GM23338 (cell line): ENCODE data around the gene ARHGEF10L. TPM values are rescaled to one million over a fixed set of nuclear protein-coding genes. Genes with fewer than 3 reads are reported as not detected.

Source experiments
- ATAC-seq: fragments of 200-7000 bp; cut with Tn5 transposase; 3 replicates; pipeline ENCODE4 v1.9.1; 2020
- DNase-seq: peaks from one replicate; pipeline ENCODE4 v3.0.0-alpha.2; 2015; ENCODE audit warnings: low spot score
- H2AFZ ChIP-seq: fragments of 200-600 bp; sonication (generic); 2 replicates; pipeline ENCODE4 v1.8.0; 2016; ENCODE audit warnings: antibody characterized with exemption, mild to moderate bottlenecking, moderate library complexity
- H3F3A ChIP-seq: fragments of 200-600 bp; sonication (generic); replicated peaks from 2 replicates; pipeline ENCODE4 v1.8.0; 2017; ENCODE audit warnings: antibody characterized with exemption, mixed run types, low read depth
- H3K27ac ChIP-seq: fragments of 200-600 bp; sonication (generic); 2 replicates; pipeline ENCODE4 v1.6.1; 2016; ENCODE audit warnings: low read depth
- H3K27me3 ChIP-seq: fragments of 200-600 bp; sonication (generic); 2 replicates; pipeline ENCODE4 v1.8.0; 2016; ENCODE audit warnings: mild to moderate bottlenecking, mixed run types, moderate library complexity; ENCODE audit not compliant: insufficient read depth
- H3K36me3 ChIP-seq: fragments of 200-600 bp; sonication (generic); 2 replicates; pipeline ENCODE4 v1.8.0; 2016; ENCODE audit warnings: mild to moderate bottlenecking; ENCODE audit not compliant: insufficient read depth
- H3K4me1 ChIP-seq: fragments of 200-600 bp; sonication (generic); 2 replicates; pipeline ENCODE4 v1.8.0; 2016; ENCODE audit warnings: mild to moderate bottlenecking, moderate library complexity; ENCODE audit not compliant: insufficient read depth
- H3K4me2 ChIP-seq: fragments of 200-600 bp; sonication (generic); 2 replicates; pipeline ENCODE4 v1.7.1; 2017; ENCODE audit warnings: mixed run types
- H3K4me3 ChIP-seq: fragments of 200-600 bp; sonication (generic); 2 replicates; pipeline ENCODE4 v1.6.1; 2016; ENCODE audit warnings: mixed run types
- H3K79me2 ChIP-seq: fragments of 200-600 bp; sonication (generic); replicated peaks from 2 replicates; pipeline ENCODE4 v1.8.0; 2017; ENCODE audit warnings: mild to moderate bottlenecking; ENCODE audit not compliant: insufficient read depth
- H3K9me2 ChIP-seq: fragments of 200-600 bp; sonication (generic); 2 replicates; pipeline ENCODE4 v1.8.0; 2017; ENCODE audit not compliant: insufficient read depth
- H4K20me1 ChIP-seq: fragments of 200-600 bp; sonication (generic); replicated peaks from 2 replicates; pipeline ENCODE4 v1.8.0; 2017; ENCODE audit warnings: mild to moderate bottlenecking; ENCODE audit not compliant: insufficient read depth
- H3K27ac Mint-ChIP-seq: 2 replicates; pipeline ENCODE4 v1.8.0; 2020; ENCODE audit warnings: inconsistent platforms, mild to moderate bottlenecking, moderate library complexity, mixed read lengths
- H3K27me3 Mint-ChIP-seq: 3 replicates; pipeline ENCODE4 v1.8.0; 2022; ENCODE audit warnings: low read depth, mild to moderate bottlenecking, moderate library complexity, mixed read lengths, inconsistent platforms; ENCODE audit not compliant: insufficient read depth, poor library complexity
- H3K36me3 Mint-ChIP-seq: 3 replicates; pipeline ENCODE4 v1.8.0; 2021; ENCODE audit warnings: low read depth, mild to moderate bottlenecking, inconsistent platforms, moderate library complexity, mixed read lengths
- H3K4me1 Mint-ChIP-seq: 3 replicates; pipeline ENCODE4 v1.8.0; 2020; ENCODE audit warnings: mild to moderate bottlenecking, inconsistent platforms, mixed read lengths
- H3K4me3 Mint-ChIP-seq: 3 replicates; pipeline ENCODE4 v1.8.0; 2021; ENCODE audit warnings: moderate library complexity, mild to moderate bottlenecking, inconsistent platforms, mixed read lengths
- H3K9me3 Mint-ChIP-seq: 3 replicates; pipeline ENCODE4 v1.8.0; 2020; ENCODE audit warnings: moderate library complexity, mild to moderate bottlenecking, inconsistent platforms, mixed read lengths
- ZNF114 ChIP-seq: fragments of 250-450 bp; sonication (Bioruptor Pico); IDR thresholded peaks from 2 replicates; pipeline ENCODE4 v1.5.0; 2020; ENCODE audit warnings: mild to moderate bottlenecking, moderate library complexity
- polyA plus RNA-seq: library from polyadenylated mRNA; unstranded; fragments of >200 nt; fragmentation: Nextera tagmentation; extraction: Ambion mirVana; gene quantifications from 2 replicates; pipeline ENCODE4 v1.2.1, GENCODE V29; 2016
- total RNA-seq: library from RNA; depleted of rRNA; stranded (reverse); fragments of >200 nt; shearing (Covaris generic); gene quantifications from 2 replicates; pipeline ENCODE4 v1.2.3, GENCODE V29; 2014; rRNA removed
- TF ChIP-seq, protein P1 (sequence below), 2 experiments: fragments of 200-600 bp in 1 of 2; sonication (generic) in 1 of 2; conservative IDR thresholded peaks; 2 replicates each; pipeline versions ENCODE4 v1.5.1 to v1.6.1; 2016 to 2017; ENCODE audit warnings: antibody characterized with exemption in 2 of 2, low read depth in 2 of 2, mild to moderate bottlenecking in 2 of 2, moderate library complexity in 1 of 2

The ARHGEF10L gene
- total and polyA plus RNA-seq, 2 experiments from 2014 or later, result 12.1 to 46.8 TPM

- Histone ChIP-seq H3K9me2 (peaks cover 3% of the 10 kb centered on the region; the same call in 1 of the 2 replicates), H3K4me1 (no peaks in the 10 kb centered on the region), H3K36me3 (no peaks in the 10 kb centered on the region; the same call in 1 of the 2 replicates), H3K27me3 (no peaks in the 10 kb centered on the region), H3K27ac (no peak overlapping the region), H3K4me3 (no peak overlapping the region), H3K79me2 (no peaks in the 10 kb centered on the region), H4K20me1 (no peaks in the 10 kb centered on the region), H3K4me2 (no peak overlapping the region), H3F3A (no peaks in the 10 kb centered on the region), H2AFZ (no peak overlapping the region)
- Mint-ChIP-seq H3K4me3 (no peak overlapping the region), H3K36me3 (no peaks in the 10 kb centered on the region), H3K27ac (no peak overlapping the region), H3K27me3 (peaks cover 1% of the 10 kb centered on the region), H3K4me1 (peaks cover 4% of the 10 kb centered on the region; the same call in 1 of the 3 replicates), H3K9me3 (peaks cover 1% of the 10 kb centered on the region; the same call in 1 of the 3 replicates)
- TF ChIP-seq, protein P1, sequence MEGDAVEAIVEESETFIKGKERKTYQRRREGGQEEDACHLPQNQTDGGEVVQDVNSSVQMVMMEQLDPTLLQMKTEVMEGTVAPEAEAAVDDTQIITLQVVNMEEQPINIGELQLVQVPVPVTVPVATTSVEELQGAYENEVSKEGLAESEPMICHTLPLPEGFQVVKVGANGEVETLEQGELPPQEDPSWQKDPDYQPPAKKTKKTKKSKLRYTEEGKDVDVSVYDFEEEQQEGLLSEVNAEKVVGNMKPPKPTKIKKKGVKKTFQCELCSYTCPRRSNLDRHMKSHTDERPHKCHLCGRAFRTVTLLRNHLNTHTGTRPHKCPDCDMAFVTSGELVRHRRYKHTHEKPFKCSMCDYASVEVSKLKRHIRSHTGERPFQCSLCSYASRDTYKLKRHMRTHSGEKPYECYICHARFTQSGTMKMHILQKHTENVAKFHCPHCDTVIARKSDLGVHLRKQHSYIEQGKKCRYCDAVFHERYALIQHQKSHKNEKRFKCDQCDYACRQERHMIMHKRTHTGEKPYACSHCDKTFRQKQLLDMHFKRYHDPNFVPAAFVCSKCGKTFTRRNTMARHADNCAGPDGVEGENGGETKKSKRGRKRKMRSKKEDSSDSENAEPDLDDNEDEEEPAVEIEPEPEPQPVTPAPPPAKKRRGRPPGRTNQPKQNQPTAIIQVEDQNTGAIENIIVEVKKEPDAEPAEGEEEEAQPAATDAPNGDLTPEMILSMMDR (conservative IDR thresholded peaks at IDR 0.05; ENCODE audit: low read depth in 2 of 2), result peak in 1 of 2 experiments; percentile 26; a peak in 2 of 4 replicates
- no peak for TF ChIP-seq ZNF114
- DNase-seq (no peak), ATAC-seq (no peak)
These were observed 207.4 kb downstream of the ARHGEF10L start for GRCh38 chr1:17746920-17747319.

Other genes with a start within 250 kb of the ARHGEF10L start
- gene PADI4, start 231.5 kb upstream of the ARHGEF10L start, total RNA-seq, result 0.08 and 0.52 TPM in 2 replicates
- 0.45 TPM in 1 of 2 replicates, not detected in the other for gene PADI4, start 231.5 kb upstream of the ARHGEF10L start, polyA plus RNA-seq
- not detected in 2 replicates for gene PADI6, start 167.5 kb upstream of the ARHGEF10L start, total RNA-seq
- not detected in 2 replicates for gene PADI6, start 167.5 kb upstream of the ARHGEF10L start, polyA plus RNA-seq
- 367 and 386 TPM in 2 replicates for gene RCC2, start 100.0 kb upstream of the ARHGEF10L start, total RNA-seq
- gene RCC2, start 100.0 kb upstream of the ARHGEF10L start, polyA plus RNA-seq, result 97.1 and 99.3 TPM in 2 replicates
- 0.38 and 0.70 TPM in 2 replicates for gene ACTL8, start 215.6 kb downstream of the ARHGEF10L start, total RNA-seq
- gene ACTL8, start 215.6 kb downstream of the ARHGEF10L start, polyA plus RNA-seq, result 0.56 and 0.71 TPM in 2 replicates